ENCODE results near the gene MAP2K3. TPM values are rescaled to one million over a fixed set of nuclear protein-coding genes. Genes with fewer than 3 reads are reported as not detected.

MAP2K3 gene
- total RNA-seq, 1 donor from 2014 or later, result 55.2 TPM

- Histone ChIP-seq H3K9me3 (no peaks in the 10 kb centered on the region), H3K36me3 (peaks cover 15% of the 10 kb centered on the region), H3K27me3 (ENCODE audit: low read depth) (no peaks in the 10 kb centered on the region), H3K4me3 (no peak overlapping the region), H3K27ac (no peak overlapping the region), H3K4me1 (peaks cover 47% of the 10 kb centered on the region)
- TF ChIP-seq, protein P1, sequence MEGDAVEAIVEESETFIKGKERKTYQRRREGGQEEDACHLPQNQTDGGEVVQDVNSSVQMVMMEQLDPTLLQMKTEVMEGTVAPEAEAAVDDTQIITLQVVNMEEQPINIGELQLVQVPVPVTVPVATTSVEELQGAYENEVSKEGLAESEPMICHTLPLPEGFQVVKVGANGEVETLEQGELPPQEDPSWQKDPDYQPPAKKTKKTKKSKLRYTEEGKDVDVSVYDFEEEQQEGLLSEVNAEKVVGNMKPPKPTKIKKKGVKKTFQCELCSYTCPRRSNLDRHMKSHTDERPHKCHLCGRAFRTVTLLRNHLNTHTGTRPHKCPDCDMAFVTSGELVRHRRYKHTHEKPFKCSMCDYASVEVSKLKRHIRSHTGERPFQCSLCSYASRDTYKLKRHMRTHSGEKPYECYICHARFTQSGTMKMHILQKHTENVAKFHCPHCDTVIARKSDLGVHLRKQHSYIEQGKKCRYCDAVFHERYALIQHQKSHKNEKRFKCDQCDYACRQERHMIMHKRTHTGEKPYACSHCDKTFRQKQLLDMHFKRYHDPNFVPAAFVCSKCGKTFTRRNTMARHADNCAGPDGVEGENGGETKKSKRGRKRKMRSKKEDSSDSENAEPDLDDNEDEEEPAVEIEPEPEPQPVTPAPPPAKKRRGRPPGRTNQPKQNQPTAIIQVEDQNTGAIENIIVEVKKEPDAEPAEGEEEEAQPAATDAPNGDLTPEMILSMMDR (IDR thresholded peaks at IDR 0.05), result no peak
- no peak for DNase-seq
- no peak for ATAC-seq
- intact Hi-C loops (cut with DNase I), result no loop called here
These were observed 6.8 kb downstream of the MAP2K3 start for GRCh38 chr17:21291357-21291756.

DNA sequence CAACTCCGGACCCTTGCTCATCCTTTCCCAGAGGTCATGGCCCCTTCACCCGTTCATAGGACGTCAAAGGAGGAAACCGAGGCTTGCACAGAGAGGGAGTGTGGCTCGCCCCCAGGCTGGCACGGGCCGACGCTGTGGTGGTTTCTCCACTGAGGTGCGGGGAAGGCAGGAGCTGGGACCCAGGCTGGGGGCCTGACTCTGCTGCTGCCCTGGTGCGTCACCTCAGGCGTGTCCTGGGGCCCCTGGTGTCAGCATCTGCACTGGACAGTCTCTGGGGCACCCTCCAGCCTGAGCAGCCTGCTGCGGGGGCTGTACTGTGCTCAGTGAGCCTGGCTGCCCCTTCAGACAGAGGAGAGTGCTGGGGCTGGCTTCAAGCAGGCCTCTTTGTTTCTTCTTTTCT is 7.4 kb downstream of the MAP2K3 start:
- ATAC-seq, result no peak

DNA sequence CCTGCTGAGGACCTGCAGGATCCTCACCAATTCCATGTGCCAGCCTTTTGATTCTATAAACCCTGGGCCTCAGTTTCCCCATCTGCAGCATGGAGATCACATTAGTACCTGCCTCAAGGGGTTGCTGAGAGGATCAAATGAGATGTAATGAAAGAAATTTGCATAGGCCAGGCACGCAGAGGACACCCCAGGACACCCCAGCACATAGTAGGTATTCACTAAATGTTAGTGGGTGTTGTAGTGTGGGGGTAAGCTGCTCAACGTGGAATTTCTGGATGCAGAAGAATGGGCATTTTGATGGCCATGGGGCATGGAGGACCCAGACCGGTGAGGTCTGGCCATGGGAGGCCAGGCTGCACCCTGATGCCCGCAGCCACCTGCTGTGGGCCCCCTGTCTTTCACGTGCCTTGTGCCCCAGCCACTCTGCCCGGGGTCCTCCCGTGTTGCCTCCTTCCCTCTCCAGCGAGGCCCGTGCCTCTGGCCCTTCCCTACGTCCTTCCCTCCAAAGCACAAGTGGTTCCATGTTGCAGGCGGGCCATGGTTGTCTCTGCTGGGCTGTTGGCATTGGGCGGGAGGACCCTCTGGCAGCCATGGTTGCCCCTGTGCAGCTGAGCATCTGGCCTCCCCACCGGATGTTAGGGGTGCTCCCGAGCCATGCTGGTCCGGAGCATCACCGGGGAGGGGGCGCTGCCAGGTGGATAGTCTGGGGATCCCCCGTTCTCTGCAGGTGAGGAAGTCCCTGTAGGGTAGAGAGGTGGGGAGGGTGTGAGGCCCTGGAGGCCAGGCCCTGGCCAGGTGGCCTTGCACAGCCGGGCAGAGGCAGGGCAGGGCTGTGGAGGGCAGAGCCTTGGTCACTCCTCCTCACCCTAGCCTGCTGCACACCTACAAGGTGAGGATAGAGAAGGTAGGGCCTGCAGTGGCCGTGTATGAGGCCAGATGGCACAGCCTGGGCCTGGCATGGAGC is 8.6 kb downstream of the MAP2K3 start:
- Histone ChIP-seq H3K4me1 (peaks cover 37% of the 10 kb centered on the region), H3K27me3 (ENCODE audit: low read depth) (no peaks in the 10 kb centered on the region), H3K27ac (no peak overlapping the region), H3K36me3 (peaks cover 16% of the 10 kb centered on the region), H3K4me3 (no peak overlapping the region), H3K9me3 (no peaks in the 10 kb centered on the region)
- ATAC-seq, result no peak
- DNase-seq, result peak; percentile 44
- TF ChIP-seq, protein P1 (IDR thresholded peaks at IDR 0.05), result no peak
- intact Hi-C loops (cut with DNase I), result no loop called here

More for the DNA sequence above, 7.4 kb downstream of the MAP2K3 start:
- no peak overlapping the region for H3K4me3 ChIP-seq
- TF ChIP-seq, protein P1 (IDR thresholded peaks at IDR 0.05), result no peak
- peaks cover 15% of the 10 kb centered on the region for H3K36me3 ChIP-seq
- intact Hi-C loops (cut with DNase I), result no loop called here
- peaks cover 46% of the 10 kb centered on the region for H3K4me1 ChIP-seq
- no peak for DNase-seq
- H3K27ac ChIP-seq, result no peak overlapping the region
- H3K9me3 ChIP-seq, result no peaks in the 10 kb centered on the region
- H3K27me3 ChIP-seq (ENCODE audit: low read depth), result no peaks in the 10 kb centered on the region

DNA sequence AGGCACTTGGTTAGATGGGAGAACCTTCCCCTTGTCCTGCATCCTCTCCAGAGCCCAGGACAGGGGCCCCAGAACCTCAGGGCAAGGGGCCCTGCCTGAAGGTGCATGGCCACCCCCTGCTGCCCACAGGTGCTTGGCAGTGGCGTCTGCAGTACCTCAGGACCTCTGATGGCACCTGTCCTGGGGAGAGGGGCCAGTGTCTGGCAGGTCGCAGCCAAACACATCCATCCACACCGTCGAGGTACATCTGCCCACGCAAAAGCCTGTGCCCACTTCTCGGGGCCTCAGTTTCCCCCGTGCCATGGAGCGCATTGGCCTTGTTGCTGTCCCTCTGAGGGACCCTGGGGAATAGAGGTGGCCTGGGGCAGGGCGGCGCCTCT is 9.3 kb downstream of the MAP2K3 start:
- no peak overlapping the region for H3K4me3 ChIP-seq
- H3K27me3 ChIP-seq (ENCODE audit: low read depth), result no peaks in the 10 kb centered on the region
- H3K27ac ChIP-seq, result no peak overlapping the region
- TF ChIP-seq, protein P1 (IDR thresholded peaks at IDR 0.05), result no peak
- ATAC-seq (no peak), DNase-seq (no peak)
- H3K9me3 ChIP-seq, result no peaks in the 10 kb centered on the region
- H3K4me1 ChIP-seq, result peaks cover 31% of the 10 kb centered on the region
- peaks cover 23% of the 10 kb centered on the region for H3K36me3 ChIP-seq
- intact Hi-C loops (cut with DNase I), result no loop called here

GRCh38 chr17:21294321-21295035 is 10.0 kb downstream of the MAP2K3 start:
- intact Hi-C loops (cut with DNase I), result no loop called here
- ATAC-seq, result no peak
- peaks cover 24% of the 10 kb centered on the region for H3K4me1 ChIP-seq
- no peaks in the 10 kb centered on the region for H3K27me3 ChIP-seq (ENCODE audit: low read depth)
- H3K4me3 ChIP-seq, result no peak overlapping the region
- no peaks in the 10 kb centered on the region for H3K9me3 ChIP-seq
- TF ChIP-seq, protein P1 (IDR thresholded peaks at IDR 0.05), result no peak
- H3K27ac ChIP-seq, result no peak overlapping the region
- H3K36me3 ChIP-seq, result peaks cover 29% of the 10 kb centered on the region
- DNase-seq, result no peak
